ENCODE measurements around the gene RHBDL3.

DNA sequence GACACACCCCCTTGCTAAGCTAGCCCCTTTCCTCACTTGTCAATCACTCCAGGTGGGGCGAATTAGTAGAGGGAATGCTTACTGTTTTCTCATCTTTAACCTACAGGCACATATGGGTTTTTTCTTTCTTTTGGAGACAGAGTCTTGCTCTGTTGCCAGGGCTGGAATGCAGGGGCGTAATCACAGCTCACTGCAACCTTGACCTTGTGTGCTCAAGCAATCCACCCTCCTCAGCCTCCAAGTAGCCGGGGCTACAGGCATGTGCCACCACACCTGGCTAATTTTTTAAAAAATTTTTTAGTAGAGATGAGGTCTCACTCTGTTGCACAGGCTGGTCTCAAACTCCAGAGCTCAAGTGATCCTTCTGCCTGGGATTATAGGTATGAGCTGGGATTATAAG lies 38.7 kb upstream of the RHBDL3 start:
- TF ChIP-seq, protein P1, sequence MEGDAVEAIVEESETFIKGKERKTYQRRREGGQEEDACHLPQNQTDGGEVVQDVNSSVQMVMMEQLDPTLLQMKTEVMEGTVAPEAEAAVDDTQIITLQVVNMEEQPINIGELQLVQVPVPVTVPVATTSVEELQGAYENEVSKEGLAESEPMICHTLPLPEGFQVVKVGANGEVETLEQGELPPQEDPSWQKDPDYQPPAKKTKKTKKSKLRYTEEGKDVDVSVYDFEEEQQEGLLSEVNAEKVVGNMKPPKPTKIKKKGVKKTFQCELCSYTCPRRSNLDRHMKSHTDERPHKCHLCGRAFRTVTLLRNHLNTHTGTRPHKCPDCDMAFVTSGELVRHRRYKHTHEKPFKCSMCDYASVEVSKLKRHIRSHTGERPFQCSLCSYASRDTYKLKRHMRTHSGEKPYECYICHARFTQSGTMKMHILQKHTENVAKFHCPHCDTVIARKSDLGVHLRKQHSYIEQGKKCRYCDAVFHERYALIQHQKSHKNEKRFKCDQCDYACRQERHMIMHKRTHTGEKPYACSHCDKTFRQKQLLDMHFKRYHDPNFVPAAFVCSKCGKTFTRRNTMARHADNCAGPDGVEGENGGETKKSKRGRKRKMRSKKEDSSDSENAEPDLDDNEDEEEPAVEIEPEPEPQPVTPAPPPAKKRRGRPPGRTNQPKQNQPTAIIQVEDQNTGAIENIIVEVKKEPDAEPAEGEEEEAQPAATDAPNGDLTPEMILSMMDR (IDR thresholded peaks at IDR 0.05), result no peak
- TF ChIP-seq POLR2A (IDR thresholded peaks at IDR 0.05), result no peak
- TF ChIP-seq POLR2AphosphoS5 (IDR thresholded peaks at IDR 0.05), result no peak
- no peak for TF ChIP-seq EP300 (IDR thresholded peaks at IDR 0.05)
